ENCODE measurements around the gene NASP. TPM values are rescaled to one million over a fixed set of nuclear protein-coding genes. Genes with fewer than 3 reads are reported as not detected.

The NASP gene
- total RNA-seq, 1 donor from 2014 or later: 34.5 TPM

DNA sequence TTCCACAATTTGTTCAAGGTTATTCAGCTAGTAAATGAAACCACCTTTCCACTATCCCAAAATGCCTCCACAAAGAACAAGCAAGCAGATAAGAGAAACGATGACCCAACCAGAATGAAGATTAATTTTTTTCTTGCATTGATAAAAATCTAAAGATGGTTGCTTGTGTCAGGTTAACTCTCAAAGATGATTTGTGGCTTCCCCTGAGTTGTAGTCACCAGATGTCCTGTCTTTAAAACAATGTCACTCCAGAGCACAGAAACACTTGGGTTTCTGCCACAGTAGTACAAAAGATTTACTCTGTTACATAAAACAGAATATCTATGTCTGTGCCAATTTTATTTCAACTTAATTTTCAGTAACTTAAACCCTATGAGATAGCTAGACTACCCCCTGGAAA lies 51.4 kb downstream of the NASP start:
- H3K4me1 ChIP-seq: peaks cover 10% of the 10 kb centered on the region
- H3K27me3 ChIP-seq (ENCODE audit: low read depth): no peaks in the 10 kb centered on the region
- intact Hi-C loops (cut with micrococcal nuclease): no loop called here
- H3K4me3 ChIP-seq: no peak overlapping the region
- TF ChIP-seq, protein P1, sequence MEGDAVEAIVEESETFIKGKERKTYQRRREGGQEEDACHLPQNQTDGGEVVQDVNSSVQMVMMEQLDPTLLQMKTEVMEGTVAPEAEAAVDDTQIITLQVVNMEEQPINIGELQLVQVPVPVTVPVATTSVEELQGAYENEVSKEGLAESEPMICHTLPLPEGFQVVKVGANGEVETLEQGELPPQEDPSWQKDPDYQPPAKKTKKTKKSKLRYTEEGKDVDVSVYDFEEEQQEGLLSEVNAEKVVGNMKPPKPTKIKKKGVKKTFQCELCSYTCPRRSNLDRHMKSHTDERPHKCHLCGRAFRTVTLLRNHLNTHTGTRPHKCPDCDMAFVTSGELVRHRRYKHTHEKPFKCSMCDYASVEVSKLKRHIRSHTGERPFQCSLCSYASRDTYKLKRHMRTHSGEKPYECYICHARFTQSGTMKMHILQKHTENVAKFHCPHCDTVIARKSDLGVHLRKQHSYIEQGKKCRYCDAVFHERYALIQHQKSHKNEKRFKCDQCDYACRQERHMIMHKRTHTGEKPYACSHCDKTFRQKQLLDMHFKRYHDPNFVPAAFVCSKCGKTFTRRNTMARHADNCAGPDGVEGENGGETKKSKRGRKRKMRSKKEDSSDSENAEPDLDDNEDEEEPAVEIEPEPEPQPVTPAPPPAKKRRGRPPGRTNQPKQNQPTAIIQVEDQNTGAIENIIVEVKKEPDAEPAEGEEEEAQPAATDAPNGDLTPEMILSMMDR (IDR thresholded peaks at IDR 0.05; ENCODE audit: borderline replicate concordance): no peak
- DNase-seq: no peak
- peaks cover 89% of the 10 kb centered on the region for H3K36me3 ChIP-seq
- peak overlapping the region; percentile 14 for H3K27ac ChIP-seq (replicated peaks)
- H3K9me3 ChIP-seq (replicated peaks): no peaks in the 10 kb centered on the region

- intact Hi-C loops (cut with micrococcal nuclease): no loop called here
- Histone ChIP-seq H3K36me3 (peaks cover 70% of the 10 kb centered on the region), H3K27ac (replicated peaks) (no peak overlapping the region), H3K9me3 (replicated peaks) (no peaks in the 10 kb centered on the region), H3K4me3 (no peak overlapping the region), H3K4me1 (peaks cover 14% of the 10 kb centered on the region), H3K27me3 (ENCODE audit: low read depth) (no peaks in the 10 kb centered on the region)
- TF ChIP-seq, protein P1 (IDR thresholded peaks at IDR 0.05; ENCODE audit: borderline replicate concordance): no peak
- no peak for DNase-seq
Measured at GRCh38 chr1:45640293-45640692, 56.5 kb downstream of the NASP start.

DNA sequence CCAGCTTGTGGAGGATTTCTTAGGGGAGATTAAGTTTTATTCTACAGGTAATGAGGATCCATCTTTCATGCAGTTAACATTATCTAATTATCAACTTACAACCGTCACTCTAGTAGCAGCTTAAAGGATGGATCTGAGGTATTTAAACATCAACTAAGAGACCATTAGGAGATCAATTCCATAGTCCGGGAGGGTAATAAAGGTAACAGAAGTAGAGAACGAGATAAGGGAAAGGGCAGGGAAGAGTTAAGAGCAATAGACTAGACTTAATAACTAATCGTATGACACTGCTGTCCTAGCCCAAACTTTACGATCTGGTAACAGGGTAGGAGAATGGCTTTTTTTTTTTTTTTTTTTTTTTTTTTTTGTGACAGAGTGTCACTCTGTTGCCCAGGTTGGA lies 59.5 kb downstream of the NASP start:
- Histone ChIP-seq H3K9me3 (replicated peaks) (no peaks in the 10 kb centered on the region), H3K4me3 (no peak overlapping the region), H3K27ac (replicated peaks) (no peak overlapping the region), H3K36me3 (peaks cover 48% of the 10 kb centered on the region), H3K27me3 (ENCODE audit: low read depth) (no peaks in the 10 kb centered on the region), H3K4me1 (peaks cover 30% of the 10 kb centered on the region)
- TF ChIP-seq, protein P1 (IDR thresholded peaks at IDR 0.05; ENCODE audit: borderline replicate concordance): no peak
- intact Hi-C loops (cut with micrococcal nuclease): no loop called here
- DNase-seq: no peak

- H3K36me3 ChIP-seq: peaks cover 48% of the 10 kb centered on the region
- H3K27ac ChIP-seq (replicated peaks): no peak overlapping the region
- no peak overlapping the region for H3K4me3 ChIP-seq
- H3K4me1 ChIP-seq: peaks cover 33% of the 10 kb centered on the region
- H3K27me3 ChIP-seq (ENCODE audit: low read depth): no peaks in the 10 kb centered on the region
- DNase-seq: no peak
- TF ChIP-seq, protein P1 (IDR thresholded peaks at IDR 0.05; ENCODE audit: borderline replicate concordance): peak; percentile 10
- H3K9me3 ChIP-seq (replicated peaks): no peaks in the 10 kb centered on the region
- intact Hi-C loops (cut with micrococcal nuclease): no loop called here
Measured at GRCh38 chr1:45643978-45644377, 60.1 kb downstream of the NASP start.

DNA sequence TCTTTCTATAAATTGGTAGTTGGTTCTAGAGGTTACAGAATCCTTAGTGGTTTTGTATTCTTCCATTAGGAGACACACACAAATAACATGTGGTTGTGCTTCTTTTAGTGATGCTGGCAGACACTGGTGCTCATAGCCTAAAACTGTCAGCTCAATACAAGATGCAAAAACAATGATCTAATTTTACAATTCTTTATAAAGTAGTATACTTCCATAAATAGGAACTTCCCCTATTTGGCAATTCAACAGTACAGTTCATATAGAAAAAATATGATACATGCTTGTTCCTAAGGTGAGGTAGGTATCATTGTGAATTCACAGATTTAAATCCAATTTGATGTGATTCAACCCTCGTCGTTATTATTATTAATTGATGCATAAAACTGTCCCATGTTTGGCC lies 60.8 kb downstream of the NASP start:
- Histone ChIP-seq H3K9me3 (replicated peaks) (no peaks in the 10 kb centered on the region), H3K36me3 (peaks cover 48% of the 10 kb centered on the region), H3K27me3 (ENCODE audit: low read depth) (no peaks in the 10 kb centered on the region), H3K27ac (replicated peaks) (no peak overlapping the region), H3K4me3 (no peak overlapping the region), H3K4me1 (peaks cover 35% of the 10 kb centered on the region)
- DNase-seq: no peak
- TF ChIP-seq, protein P1 (IDR thresholded peaks at IDR 0.05; ENCODE audit: borderline replicate concordance): no peak
- intact Hi-C loops (cut with micrococcal nuclease): no loop called here

Measured in left ventricle myocardium inferior (tissue), 1 donor.